ENCODE data around the gene CNOT8.

Gene CNOT8

GRCh38 chr5:154836225-154836624 is 22.2 kb upstream of the CNOT8 start:
- no peak for DNase-seq

GRCh38 chr5:154837009-154837901 is 21.2 kb upstream of the CNOT8 start:
- no peak for DNase-seq

GRCh38 chr5:154840435-154841272 is 17.8 kb upstream of the CNOT8 start:
- DNase-seq, result no peak

- DNase-seq, result no peak
These were observed 17.2 kb upstream of the CNOT8 start for GRCh38 chr5:154841273-154841661.

- no peak for DNase-seq
These were observed 15.5 kb upstream of the CNOT8 start for GRCh38 chr5:154842689-154843530.

- DNase-seq, result no peak
These were observed 13.6 kb upstream of the CNOT8 start for GRCh38 chr5:154844809-154845208.

- no peak for DNase-seq
These were observed 9.1 kb upstream of the CNOT8 start for GRCh38 chr5:154849264-154849785.

- no peak for DNase-seq
These were observed 8.6 kb upstream of the CNOT8 start for GRCh38 chr5:154849791-154850201.

- DNase-seq, result no peak
These were observed 8.0 kb upstream of the CNOT8 start, which contains the start of gene FAXDC2 for GRCh38 chr5:154850255-154851062. Gene FAXDC2 (minus strand): TSS chr5:154850603. CDS start chr5:154838178, 12,425 bp downstream.

GRCh38 chr5:154851351-154851750 is 7.1 kb upstream of the CNOT8 start:
- DNase-seq, result no peak

- peak; percentile 90 for DNase-seq
These were observed 714 bp upstream of the CNOT8 start for GRCh38 chr5:154857530-154858296.

- DNase-seq, result peak; percentile 34
These were observed 795 bp downstream of the CNOT8 start for GRCh38 chr5:154858972-154859871.

GRCh38 chr5:154860123-154860522 is 1.7 kb downstream of the CNOT8 start:
- no peak for DNase-seq

GRCh38 chr5:154860765-154861164 is 2.3 kb downstream of the CNOT8 start:
- DNase-seq, result no peak

GRCh38 chr5:154861946-154862345 is 3.5 kb downstream of the CNOT8 start:
- no peak for DNase-seq

GRCh38 chr5:154862766-154863165 is 4.3 kb downstream of the CNOT8 start:
- DNase-seq, result no peak

- DNase-seq, result no peak
These were observed 5.1 kb downstream of the CNOT8 start for GRCh38 chr5:154863291-154864080.

GRCh38 chr5:154865466-154866184 is 7.2 kb downstream of the CNOT8 start:
- no peak for DNase-seq
